ENCODE data around the gene SIK3. TPM values are rescaled to one million over a fixed set of nuclear protein-coding genes. Genes with fewer than 3 reads are reported as not detected.
A peak's percentile ranks its signal among the peaks of the same experiment; 100 is the strongest.

Gene SIK3
- total RNA-seq, 1 donor from 2014 or later = 68.9 TPM

DNA sequence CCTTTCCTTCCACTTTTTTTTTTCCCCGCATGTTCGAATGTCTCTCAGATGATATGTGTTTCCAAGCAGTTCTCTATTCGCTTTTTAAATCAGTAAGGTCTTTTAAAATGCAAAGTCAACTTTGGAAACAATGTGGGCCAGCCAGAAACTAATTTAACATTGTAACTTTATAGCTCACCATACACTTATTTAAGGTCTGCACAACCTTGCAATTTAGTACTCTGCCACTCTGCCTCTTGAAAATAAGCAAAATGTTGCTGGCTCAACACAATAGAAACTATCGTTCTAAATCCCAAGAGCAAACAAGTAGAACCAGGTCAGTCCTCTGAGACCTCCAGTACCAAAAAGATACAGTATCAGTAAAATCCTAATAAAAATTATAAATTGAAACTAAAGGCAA, 109.0 kb downstream of the SIK3 start:
- DNase-seq (ENCODE audit: low spot score) (no peak), ATAC-seq (no peak)
- intact Hi-C loops (cut with DNase I) = no loop called here

- intact Hi-C loops (cut with DNase I) = no loop called here
These were observed 111.6 kb downstream of the SIK3 start for GRCh38 chr11:116986521-116987105.

GRCh38 chr11:116984589-116984988, 113.6 kb downstream of the SIK3 start:
- intact Hi-C loops (cut with DNase I) = no loop called here
- ATAC-seq (peak; percentile 88), DNase-seq (ENCODE audit: low spot score) (no peak)

More at GRCh38 chr11:116986521-116987105, 111.6 kb downstream of the SIK3 start:
- peak; percentile 46 for ATAC-seq
- no peak for DNase-seq (ENCODE audit: low spot score)

GRCh38 chr11:116984186-116984585, 114.0 kb downstream of the SIK3 start:
- intact Hi-C loops (cut with DNase I) = no loop called here
- ATAC-seq = peak; percentile 76
- DNase-seq (ENCODE audit: low spot score) = no peak

DNA sequence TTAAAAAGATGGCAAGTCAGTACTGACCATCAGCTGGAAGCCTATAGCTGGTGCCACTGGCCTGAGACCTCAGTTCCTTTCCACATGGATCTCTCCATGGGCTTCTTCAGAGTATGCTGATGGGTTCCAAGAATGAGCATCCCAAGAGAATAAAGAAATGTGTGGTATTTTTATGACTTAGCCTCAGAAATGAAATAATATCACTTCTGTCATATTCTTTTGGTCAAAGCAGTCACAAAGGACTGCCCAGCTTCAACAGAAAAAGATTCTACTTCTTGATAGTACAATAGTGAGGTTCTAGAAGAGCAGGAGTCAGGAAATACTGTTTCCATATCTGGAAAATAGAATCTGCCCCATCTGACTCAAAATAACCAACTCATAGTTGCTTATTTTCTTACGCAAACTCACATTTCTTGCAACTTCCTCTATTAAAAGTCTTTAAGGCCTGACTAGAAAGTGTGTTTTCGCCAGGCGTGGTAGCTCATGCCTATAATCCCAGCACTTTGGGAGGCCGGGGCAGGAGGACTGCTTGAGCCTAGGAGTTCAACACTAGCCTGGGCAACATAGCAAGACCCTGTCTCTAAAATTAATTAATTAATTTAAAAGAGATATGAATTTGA, 116.9 kb downstream of the SIK3 start:
- no peak for ATAC-seq
- intact Hi-C loops (cut with DNase I) = no loop called here
- no peak for DNase-seq (ENCODE audit: low spot score)

DNA sequence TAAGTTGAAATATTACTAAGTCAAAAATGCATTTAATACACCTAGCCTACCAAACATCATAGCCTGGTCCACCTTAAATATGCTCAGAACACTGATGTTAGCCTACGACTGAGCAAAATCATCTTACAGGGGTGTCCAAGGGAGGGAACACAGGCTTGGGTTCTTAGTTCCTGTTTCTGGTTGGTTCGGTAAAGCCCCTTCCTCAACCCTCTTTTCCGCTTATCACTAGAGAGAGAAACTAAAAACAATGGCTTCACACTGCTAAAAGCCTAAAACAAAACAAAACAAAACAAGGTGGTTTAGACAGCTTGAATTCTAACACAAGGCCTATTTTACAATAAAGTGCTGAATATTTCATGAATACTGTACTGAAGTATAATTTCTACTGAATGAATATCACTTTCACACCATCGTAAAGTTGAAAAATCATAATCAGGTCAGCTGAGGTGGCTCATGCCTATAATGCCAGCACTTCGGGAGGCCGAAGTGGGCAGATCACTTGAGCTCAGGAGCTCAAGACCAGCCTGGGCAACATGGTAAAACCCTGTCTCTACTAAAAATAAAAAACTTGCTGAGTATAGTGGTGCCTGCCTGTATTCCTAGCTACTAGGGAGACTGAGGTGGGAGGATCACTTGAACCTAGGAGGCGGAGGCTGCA, 118.0 kb downstream of the SIK3 start:
- intact Hi-C loops (cut with DNase I) = no loop called here
- DNase-seq (ENCODE audit: low spot score) (no peak), ATAC-seq (no peak)

DNA sequence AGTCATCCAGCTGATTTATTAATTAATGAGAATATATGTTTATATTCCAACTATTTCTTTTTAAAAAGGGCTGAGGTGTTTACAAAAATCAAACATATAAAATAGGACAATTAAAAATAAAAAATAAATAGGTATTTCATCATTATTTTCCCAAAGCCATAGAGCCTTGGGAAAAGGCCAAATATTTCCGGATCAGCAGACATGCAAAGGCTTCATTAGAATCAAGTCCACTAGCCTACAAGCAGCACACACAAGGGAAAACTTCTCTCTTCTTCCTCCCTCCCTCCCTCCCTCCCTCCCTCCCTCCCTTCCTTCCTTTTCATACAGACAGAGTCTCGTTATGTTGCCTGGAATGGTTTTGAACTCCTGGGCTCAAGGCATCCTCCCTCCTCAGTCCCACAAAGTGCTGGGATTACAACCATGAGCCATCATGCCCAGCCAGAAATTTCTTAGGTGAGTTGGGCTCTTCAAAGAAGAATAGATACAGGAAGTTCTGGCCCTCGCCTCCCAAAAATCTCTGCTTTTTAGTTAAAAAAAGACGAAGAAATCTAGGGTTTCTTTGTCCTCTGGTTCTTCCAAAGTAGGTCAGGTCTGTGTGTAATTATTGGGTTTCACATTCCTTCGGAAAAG, 121.2 kb downstream of the SIK3 start:
- intact Hi-C loops (cut with DNase I) = no loop called here
- ATAC-seq (peak; percentile 44), DNase-seq (ENCODE audit: low spot score) (no peak)

DNA sequence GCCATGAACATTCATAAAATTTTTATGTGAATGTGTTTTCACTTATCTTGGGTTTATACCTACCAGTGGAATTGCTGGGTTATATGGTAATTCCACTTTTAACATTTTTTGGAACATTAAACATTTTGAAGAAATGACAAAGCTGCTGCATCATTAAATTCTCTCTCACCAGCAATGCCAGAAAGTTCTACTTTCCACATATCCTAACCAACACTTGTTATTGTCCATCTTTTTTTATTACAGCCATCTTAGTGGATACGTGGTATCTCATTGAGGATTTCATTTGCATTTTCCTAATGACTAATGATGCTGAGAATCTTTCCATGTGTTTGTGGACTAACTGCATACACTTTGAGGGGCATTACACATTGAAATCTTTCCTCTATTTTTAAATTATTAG, 122.6 kb downstream of the SIK3 start:
- ATAC-seq (no peak), DNase-seq (ENCODE audit: low spot score) (no peak)
- intact Hi-C loops (cut with DNase I) = no loop called here

GRCh38 chr11:116973270-116973669, 125.0 kb downstream of the SIK3 start:
- intact Hi-C loops (cut with DNase I) = no loop called here
- ATAC-seq (no peak), DNase-seq (ENCODE audit: low spot score) (no peak)

GRCh38 chr11:116972691-116973090, 125.5 kb downstream of the SIK3 start:
- ATAC-seq = peak; percentile 46
- intact Hi-C loops (cut with DNase I) = no loop called here
- DNase-seq (ENCODE audit: low spot score) = no peak

- ATAC-seq = no peak
- no peak for DNase-seq (ENCODE audit: low spot score)
- intact Hi-C loops (cut with DNase I) = no loop called here
These were observed 127.5 kb downstream of the SIK3 start for GRCh38 chr11:116970485-116971292.

DNA sequence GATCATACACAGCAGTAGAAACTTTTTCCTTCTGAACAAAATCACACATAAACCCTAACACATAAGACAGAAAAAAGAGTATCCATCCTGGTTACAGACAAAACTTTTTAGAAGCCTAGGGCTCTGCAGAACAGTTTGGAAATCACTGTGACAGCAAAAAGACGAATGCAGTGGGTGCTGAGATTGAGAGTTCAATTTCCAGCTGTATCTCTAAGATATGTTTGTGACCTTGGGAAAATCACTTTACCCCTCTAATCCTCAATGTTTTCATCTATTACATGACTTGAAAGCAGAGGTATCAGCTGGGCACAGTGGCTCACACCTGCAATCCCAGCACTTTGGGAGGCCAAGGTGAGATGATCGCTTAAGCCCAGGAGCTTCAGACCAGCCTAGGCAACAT, 128.5 kb downstream of the SIK3 start:
- ATAC-seq (no peak), DNase-seq (ENCODE audit: low spot score) (no peak)
- intact Hi-C loops (cut with DNase I) = no loop called here

GRCh38 chr11:116964269-116964668, 134.0 kb downstream of the SIK3 start:
- intact Hi-C loops (cut with DNase I) = no loop called here

DNA sequence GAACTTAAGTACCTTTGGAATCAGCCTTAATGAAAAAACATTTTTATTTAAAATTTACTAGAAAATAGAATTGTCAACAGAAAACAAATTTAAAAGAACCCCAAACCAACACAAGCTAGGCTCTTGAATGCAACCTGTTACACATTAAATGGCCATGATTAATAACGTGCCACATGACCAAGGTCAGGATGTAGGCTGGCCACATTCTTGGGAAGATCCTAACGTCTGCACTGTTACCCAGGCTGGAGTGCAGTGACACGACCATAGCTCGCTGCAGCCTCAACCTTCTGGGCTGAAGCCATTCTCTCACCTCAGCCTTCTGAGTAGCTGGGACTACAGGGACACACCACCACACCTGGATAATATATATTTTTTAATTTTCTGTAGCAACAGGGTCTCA, 134.4 kb downstream of the SIK3 start:
- intact Hi-C loops (cut with DNase I) = no loop called here
- no peak for ATAC-seq
- no peak for DNase-seq (ENCODE audit: low spot score)

More at GRCh38 chr11:116964269-116964668, 134.0 kb downstream of the SIK3 start:
- no peak for ATAC-seq
- DNase-seq (ENCODE audit: low spot score) = no peak

GRCh38 chr11:116962108-116962507, 136.1 kb downstream of the SIK3 start:
- no peak for ATAC-seq
- intact Hi-C loops (cut with DNase I) = no loop called here

GRCh38 chr11:116960930-116961329, 137.3 kb downstream of the SIK3 start:
- ATAC-seq (no peak), DNase-seq (ENCODE audit: low spot score) (no peak)
- intact Hi-C loops (cut with DNase I) = no loop called here

More at GRCh38 chr11:116962108-116962507, 136.1 kb downstream of the SIK3 start:
- DNase-seq (ENCODE audit: low spot score) = no peak

GRCh38 chr11:116958246-116958645, 140.0 kb downstream of the SIK3 start:
- DNase-seq (ENCODE audit: low spot score) (no peak), ATAC-seq (peak; percentile 65)
- intact Hi-C loops (cut with DNase I) = no loop called here

DNA sequence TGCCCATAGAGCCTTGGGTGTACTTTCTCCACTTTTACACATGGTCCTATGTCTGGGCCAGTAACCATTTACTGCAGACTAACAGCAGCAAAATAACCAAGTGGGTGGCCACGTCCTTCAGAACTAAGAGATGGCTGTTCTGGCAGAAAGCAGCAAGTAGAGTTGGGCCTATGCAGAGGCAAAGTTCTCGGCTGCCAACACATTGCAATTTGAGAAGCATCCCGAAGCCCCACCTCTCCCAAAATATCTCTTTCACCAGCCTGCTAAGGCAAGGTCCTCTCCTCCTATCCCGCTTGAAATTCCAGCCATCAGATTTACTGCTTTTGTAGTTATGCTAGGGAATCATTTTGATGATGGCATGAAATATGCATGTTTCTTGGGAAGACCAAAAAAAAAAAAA, 142.3 kb downstream of the SIK3 start:
- no peak for DNase-seq (ENCODE audit: low spot score)
- intact Hi-C loops (cut with DNase I) = no loop called here
- ATAC-seq = peak; percentile 78

DNA sequence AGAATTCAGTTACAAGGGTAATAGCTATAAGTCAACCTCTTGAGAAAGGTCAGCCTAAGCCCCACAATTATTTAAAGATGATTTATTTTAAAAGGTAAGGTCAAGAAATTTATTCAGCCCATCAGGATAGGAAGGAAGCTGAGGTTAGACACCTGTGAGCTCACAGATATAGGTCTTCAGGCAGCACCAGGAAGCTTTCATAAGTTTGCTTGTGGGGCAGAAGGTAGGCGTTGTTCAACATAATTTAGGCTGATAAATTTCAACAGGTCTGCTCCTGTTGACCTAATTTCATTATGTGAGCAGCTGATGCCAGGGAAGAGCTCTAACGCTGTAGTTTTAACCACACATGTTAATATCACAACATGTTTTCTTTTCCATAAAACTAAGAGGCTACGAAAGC, 142.7 kb downstream of the SIK3 start:
- ATAC-seq (peak; percentile 14), DNase-seq (ENCODE audit: low spot score) (no peak)
- intact Hi-C loops (cut with DNase I) = no loop called here
